Activated T-cell treated with anti-CD3 and anti-CD28 coated beads for 24 hours (primary cell): ENCODE data around the gene DCAF12L2.
"Not testable (repeated sequence)": the region's sequence is repeated elsewhere in the genome, so short reads cannot be mapped to it uniquely, and the experiment has no call there.

Source experiments
- DNase-seq: peaks from one replicate; pipeline ENCODE4 v3.0.0-alpha.2; 2020; ENCODE audit warnings: low read depth

Gene DCAF12L2

GRCh38 chrX:126165721-126166461, at the start of gene DCAF12L2:
DCAF12L2 (minus strand) TSS chrX:126166289; CDS start chrX:126165924, 365 bp downstream.
- no peak for DNase-seq

- DNase-seq = not testable (repeated sequence)
Measured at GRCh38 chrX:126190888-126191287, 24.8 kb upstream of the DCAF12L2 start.

GRCh38 chrX:126177133-126177840, 11.2 kb upstream of the DCAF12L2 start:
- DNase-seq = no peak

DNA sequence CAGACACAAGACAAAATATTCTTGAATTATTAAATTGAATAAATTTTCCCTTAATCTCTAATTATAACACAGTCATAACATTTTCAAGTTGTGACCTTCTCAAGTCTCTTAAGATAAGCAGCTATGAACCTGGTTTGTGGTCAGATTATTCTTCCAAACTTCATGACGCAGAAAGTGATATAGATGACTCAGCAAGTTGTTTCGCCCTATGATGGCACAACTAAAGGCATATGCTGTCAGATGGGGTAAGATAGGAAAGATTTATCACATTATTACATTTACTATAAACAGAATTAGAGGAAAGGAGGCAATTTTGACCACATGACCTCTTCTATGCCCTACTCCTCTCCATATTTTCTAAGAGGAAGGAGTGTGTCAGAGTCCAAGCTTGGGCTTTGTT, 4.6 kb upstream of the DCAF12L2 start:
- DNase-seq = no peak

DNA sequence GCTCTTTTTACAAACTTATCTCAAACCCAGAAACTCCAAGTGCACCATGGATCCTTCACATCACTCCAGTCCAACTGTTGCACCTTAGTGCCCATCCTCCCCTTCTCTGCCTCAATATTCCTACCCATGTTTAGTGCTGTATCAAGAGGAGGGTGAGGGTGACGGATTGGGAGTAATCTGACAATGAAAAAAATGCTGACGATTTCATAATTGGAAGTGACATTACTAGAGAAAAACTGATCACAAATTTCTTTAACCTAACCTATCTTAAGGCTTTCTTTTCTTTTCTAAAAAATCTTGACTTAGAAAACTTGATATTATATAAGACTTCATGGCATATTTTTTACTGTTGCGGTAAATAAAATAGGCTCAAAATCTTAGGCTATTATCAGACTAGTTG, 1.5 kb upstream of the DCAF12L2 start:
- no peak for DNase-seq

GRCh38 chrX:126165401-126165720, 728 bp downstream of the DCAF12L2 start:
- DNase-seq = no peak

- DNase-seq = no peak
Measured at GRCh38 chrX:126164689-126165400, 1.2 kb downstream of the DCAF12L2 start.

GRCh38 chrX:126164226-126164625, 1.9 kb downstream of the DCAF12L2 start:
- no peak for DNase-seq

DNA sequence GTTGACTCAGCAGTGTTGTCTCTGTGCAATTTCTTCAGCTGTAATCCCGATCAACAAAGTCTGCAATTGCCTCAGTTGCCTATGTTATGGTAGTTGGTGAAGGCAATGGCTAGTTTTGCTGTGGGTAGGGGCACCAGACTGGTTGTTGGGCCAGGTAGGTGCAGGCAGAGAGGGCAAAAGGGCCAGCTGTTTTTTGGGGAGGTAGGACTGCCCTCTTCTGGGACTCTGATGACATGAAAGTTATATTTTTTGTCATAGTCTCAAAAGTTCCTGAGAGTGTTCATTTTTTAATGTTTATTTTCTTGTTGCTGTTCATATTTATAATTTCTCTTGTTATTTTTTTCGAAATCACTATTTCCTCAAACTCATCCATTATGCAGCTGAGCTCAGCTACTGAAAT, 25.1 kb downstream of the DCAF12L2 start:
- DNase-seq = no peak

DNA sequence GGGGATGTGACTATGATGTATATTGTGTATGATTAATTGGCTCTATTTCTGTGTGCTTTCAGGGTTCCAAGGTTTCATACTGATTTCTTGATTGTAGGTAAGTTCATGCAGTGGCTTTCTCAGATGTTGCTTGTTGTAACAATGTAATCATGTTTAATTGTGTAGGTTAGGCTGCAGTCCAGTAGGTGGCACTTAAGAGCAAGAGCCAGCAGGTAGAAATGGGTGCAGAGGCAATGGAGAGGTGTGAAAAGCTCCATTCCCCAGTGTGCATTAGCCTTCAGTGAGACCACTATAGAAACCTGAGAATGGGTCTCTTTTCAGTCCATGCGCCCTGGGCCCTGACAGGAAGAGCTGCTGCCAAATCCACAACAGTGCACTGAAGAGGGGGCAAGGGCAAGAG, 28.2 kb downstream of the DCAF12L2 start:
- no peak for DNase-seq

DNA sequence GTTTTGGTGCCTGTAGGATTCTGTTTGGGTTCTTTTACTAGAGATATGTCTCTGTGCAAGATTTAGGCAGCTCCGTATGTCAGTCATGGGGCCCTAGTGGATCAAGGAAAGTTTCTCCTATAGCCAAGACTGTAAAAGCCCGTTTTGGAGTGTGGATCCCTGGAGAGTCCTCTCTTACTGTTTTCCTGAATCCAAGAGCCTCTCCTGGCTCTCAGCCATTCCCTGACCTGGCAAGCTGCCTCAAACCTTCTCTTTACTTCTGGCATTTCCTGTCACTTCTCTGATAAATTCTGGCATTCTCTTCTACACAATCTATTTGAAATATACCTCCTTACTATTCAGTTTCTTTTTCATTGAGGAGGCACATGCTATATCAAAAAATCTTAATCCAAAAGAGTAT, 41.4 kb downstream of the DCAF12L2 start:
- DNase-seq = no peak
